ENCODE measurements around the gene IL1RAPL1.

DNA sequence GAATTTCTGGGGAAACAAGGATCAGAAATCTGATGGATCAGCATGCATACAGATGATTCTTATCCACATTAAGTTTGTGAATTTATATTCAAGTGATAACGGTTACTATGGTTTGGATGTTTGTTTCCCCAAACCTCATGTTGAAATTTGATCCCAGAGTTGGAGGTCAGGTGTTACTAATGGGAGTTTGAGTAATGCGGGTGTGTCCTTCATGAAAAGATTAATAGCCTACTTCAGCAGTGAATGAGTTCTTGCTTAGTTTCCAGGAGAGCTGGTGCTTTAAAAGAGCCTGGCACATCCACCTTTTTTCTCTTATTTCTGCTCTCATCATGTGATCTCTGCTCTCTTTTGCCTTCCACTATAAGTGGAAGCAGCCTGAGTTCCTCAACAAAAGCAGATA lies 712.4 kb downstream of the IL1RAPL1 start:
- TF ChIP-seq, protein P1, sequence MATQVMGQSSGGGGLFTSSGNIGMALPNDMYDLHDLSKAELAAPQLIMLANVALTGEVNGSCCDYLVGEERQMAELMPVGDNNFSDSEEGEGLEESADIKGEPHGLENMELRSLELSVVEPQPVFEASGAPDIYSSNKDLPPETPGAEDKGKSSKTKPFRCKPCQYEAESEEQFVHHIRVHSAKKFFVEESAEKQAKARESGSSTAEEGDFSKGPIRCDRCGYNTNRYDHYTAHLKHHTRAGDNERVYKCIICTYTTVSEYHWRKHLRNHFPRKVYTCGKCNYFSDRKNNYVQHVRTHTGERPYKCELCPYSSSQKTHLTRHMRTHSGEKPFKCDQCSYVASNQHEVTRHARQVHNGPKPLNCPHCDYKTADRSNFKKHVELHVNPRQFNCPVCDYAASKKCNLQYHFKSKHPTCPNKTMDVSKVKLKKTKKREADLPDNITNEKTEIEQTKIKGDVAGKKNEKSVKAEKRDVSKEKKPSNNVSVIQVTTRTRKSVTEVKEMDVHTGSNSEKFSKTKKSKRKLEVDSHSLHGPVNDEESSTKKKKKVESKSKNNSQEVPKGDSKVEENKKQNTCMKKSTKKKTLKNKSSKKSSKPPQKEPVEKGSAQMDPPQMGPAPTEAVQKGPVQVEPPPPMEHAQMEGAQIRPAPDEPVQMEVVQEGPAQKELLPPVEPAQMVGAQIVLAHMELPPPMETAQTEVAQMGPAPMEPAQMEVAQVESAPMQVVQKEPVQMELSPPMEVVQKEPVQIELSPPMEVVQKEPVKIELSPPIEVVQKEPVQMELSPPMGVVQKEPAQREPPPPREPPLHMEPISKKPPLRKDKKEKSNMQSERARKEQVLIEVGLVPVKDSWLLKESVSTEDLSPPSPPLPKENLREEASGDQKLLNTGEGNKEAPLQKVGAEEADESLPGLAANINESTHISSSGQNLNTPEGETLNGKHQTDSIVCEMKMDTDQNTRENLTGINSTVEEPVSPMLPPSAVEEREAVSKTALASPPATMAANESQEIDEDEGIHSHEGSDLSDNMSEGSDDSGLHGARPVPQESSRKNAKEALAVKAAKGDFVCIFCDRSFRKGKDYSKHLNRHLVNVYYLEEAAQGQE (IDR thresholded peaks at IDR 0.05; ENCODE audit: insufficient read depth in 1 of 2, low read depth in 2 of 2, low read length in 2 of 2), result no peak
- TF ChIP-seq POLR2AphosphoS5 (IDR thresholded peaks at IDR 0.05; ENCODE audit: low read depth, low read length), result no peak
- TF ChIP-seq SIN3A (IDR thresholded peaks at IDR 0.05; ENCODE audit: borderline replicate concordance, insufficient read depth, low read length), result no peak
- TF ChIP-seq TAF1 (IDR thresholded peaks at IDR 0.05; ENCODE audit: borderline replicate concordance, insufficient read depth, low read length), result no peak

Measured in PFSK-1 (cell line).